Measurements from ENCODE around the gene DRD3.

GRCh38 chr3:114128826-114129225 lies 50.0 kb downstream of the DRD3 start:
- no peak for TF ChIP-seq CTCF (conservative IDR thresholded peaks at IDR 0.05; ENCODE audit: low read depth in 2 of 2)
- no peak for TF ChIP-seq ZNF462 (CRISPR knock-in tag; IDR thresholded peaks at IDR 0.05)
- no peak for TF ChIP-seq EZH2 (IDR thresholded peaks at IDR 0.05; ENCODE audit: low read depth, unreplicated experiment)
- no peak for TF ChIP-seq REST (IDR thresholded peaks at IDR 0.05; ENCODE audit: unreplicated experiment)
- TF ChIP-seq NANOG (IDR thresholded peaks at IDR 0.05; ENCODE audit: borderline replicate concordance): no peak
- no peak for TF ChIP-seq POLR2AphosphoS5 (IDR thresholded peaks at IDR 0.05; ENCODE audit: low read depth)
